WTC11 (cell line): ENCODE data around the gene LVRN.

Source experiments
- CTCF ChIP-seq: fragments of 200-600 bp; IDR thresholded peaks from 2 replicates; pipeline ENCODE4 v1.8.0; 2022; ENCODE audit warnings: antibody characterized with exemption
- NFE2L1 ChIP-seq: sonication (generic); formaldehyde crosslinking; IDR thresholded peaks from 2 replicates; pipeline ENCODE4 v1.8.1; 2023; ENCODE audit warnings: missing genetic modification reagents
- OVOL2 ChIP-seq: fragments of 250-450 bp; sonication (Bioruptor Pico); IDR thresholded peaks from 2 replicates; pipeline ENCODE4 v1.9.0; 2021; ENCODE audit warnings: mild to moderate bottlenecking, borderline replicate concordance
- SP1 ChIP-seq: sonication (generic); formaldehyde crosslinking; conservative IDR thresholded peaks from 2 replicates; pipeline ENCODE4 v1.8.1; 2022; ENCODE audit warnings: missing genetic modification reagents
- TEAD1 ChIP-seq: sonication (generic); formaldehyde crosslinking; IDR thresholded peaks from 2 replicates; pipeline ENCODE4 v1.8.0; 2022; ENCODE audit warnings: mild to moderate bottlenecking, missing genetic modification reagents
- TEAD4 ChIP-seq: sonication (generic); formaldehyde crosslinking; IDR thresholded peaks from 2 replicates; pipeline ENCODE4 v1.8.0; 2022; ENCODE audit warnings: mild to moderate bottlenecking, missing genetic modification reagents
- USF1 ChIP-seq: sonication (generic); formaldehyde crosslinking; IDR thresholded peaks from 2 replicates; pipeline ENCODE4 v1.8.0; 2022; ENCODE audit warnings: mild to moderate bottlenecking, missing genetic modification reagents
- ZNF232 ChIP-seq: sonication (generic); formaldehyde crosslinking; IDR thresholded peaks from 2 replicates; pipeline ENCODE4 v1.8.0; 2022; ENCODE audit warnings: mild to moderate bottlenecking, missing genetic modification reagents
- TF ChIP-seq, protein P1 (sequence below): sonication (generic); formaldehyde crosslinking; IDR thresholded peaks from 2 replicates; pipeline ENCODE4 v1.8.0; 2022; ENCODE audit warnings: mild to moderate bottlenecking, missing genetic modification reagents
- TF ChIP-seq, protein P2 (sequence below): sonication (generic); formaldehyde crosslinking; IDR thresholded peaks from 2 replicates; pipeline ENCODE4 v1.8.1; 2023; ENCODE audit warnings: mild to moderate bottlenecking, missing genetic modification reagents

DNA sequence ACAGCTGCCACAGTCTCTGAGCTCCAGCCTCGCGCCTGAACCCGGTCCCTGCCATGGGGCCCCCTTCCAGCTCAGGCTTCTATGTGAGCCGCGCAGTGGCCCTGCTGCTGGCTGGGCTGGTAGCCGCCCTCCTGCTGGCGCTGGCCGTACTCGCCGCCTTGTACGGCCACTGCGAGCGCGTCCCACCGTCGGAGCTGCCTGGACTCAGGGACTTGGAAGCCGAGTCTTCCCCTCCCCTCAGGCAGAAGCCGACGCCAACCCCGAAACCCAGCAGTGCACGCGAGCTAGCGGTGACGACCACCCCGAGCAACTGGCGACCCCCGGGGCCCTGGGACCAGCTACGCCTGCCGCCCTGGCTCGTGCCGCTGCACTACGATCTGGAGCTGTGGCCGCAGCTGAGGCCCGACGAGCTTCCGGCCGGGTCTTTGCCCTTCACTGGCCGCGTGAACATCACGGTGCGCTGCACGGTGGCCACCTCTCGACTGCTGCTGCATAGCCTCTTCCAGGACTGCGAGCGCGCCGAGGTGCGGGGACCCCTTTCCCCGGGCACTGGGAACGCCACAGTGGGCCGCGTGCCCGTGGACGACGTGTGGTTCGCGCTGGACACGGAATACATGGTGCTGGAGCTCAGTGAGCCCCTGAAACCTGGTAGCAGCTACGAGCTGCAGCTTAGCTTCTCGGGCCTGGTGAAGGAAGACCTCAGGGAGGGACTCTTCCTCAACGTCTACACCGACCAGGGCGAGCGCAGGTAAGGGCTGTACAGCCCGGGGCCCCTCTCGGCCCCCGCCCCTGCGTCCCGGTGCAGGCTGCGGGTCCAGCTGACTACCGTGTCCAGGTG, 509 bp downstream of the LVRN start:
- TF ChIP-seq ZNF232 (CRISPR knock-in tag) (no peak), CTCF (no peak), SP1 (CRISPR knock-in tag) (no peak), TEAD4 (no peak), USF1 (CRISPR knock-in tag) (no peak), OVOL2 (CRISPR knock-in tag) (no peak), NFE2L1 (peak; percentile 65; the same call in 1 of the 2 replicates), TEAD1 (CRISPR knock-in tag) (no peak)
- TF ChIP-seq, protein P1, sequence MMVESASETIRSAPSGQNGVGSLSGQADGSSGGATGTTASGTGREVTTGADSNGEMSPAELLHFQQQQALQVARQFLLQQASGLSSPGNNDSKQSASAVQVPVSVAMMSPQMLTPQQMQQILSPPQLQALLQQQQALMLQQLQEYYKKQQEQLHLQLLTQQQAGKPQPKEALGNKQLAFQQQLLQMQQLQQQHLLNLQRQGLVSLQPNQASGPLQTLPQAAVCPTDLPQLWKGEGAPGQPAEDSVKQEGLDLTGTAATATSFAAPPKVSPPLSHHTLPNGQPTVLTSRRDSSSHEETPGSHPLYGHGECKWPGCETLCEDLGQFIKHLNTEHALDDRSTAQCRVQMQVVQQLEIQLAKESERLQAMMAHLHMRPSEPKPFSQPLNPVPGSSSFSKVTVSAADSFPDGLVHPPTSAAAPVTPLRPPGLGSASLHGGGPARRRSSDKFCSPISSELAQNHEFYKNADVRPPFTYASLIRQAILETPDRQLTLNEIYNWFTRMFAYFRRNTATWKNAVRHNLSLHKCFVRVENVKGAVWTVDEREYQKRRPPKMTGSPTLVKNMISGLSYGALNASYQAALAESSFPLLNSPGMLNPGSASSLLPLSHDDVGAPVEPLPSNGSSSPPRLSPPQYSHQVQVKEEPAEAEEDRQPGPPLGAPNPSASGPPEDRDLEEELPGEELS = no peak
- TF ChIP-seq, protein P2, sequence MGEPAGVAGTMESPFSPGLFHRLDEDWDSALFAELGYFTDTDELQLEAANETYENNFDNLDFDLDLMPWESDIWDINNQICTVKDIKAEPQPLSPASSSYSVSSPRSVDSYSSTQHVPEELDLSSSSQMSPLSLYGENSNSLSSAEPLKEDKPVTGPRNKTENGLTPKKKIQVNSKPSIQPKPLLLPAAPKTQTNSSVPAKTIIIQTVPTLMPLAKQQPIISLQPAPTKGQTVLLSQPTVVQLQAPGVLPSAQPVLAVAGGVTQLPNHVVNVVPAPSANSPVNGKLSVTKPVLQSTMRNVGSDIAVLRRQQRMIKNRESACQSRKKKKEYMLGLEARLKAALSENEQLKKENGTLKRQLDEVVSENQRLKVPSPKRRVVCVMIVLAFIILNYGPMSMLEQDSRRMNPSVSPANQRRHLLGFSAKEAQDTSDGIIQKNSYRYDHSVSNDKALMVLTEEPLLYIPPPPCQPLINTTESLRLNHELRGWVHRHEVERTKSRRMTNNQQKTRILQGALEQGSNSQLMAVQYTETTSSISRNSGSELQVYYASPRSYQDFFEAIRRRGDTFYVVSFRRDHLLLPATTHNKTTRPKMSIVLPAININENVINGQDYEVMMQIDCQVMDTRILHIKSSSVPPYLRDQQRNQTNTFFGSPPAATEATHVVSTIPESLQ (CRISPR knock-in tag) = no peak
